PC-9 (cell line): ENCODE data around the gene CABLES2. TPM values are rescaled to one million over a fixed set of nuclear protein-coding genes. Genes with fewer than 3 reads are reported as not detected.

Experiments
- BruUV-seq: library from RNA; stranded (reverse); fragments of 400-500 nt; replicated peaks from 2 replicates; lab custom pipeline; 2021; lab: Mats Ljungman, UMichigan
- CTCF ChIA-PET: fragments of 300-600 bp; sonication (Branson Sonifier 250); formaldehyde crosslinking; loops from one replicate; lab custom pipeline; 2022; ENCODE audit warnings: antibody characterized with exemption; lab: Charles Lee
- POLR2A ChIA-PET: fragments of 300-600 bp; sonication (Branson Sonifier 250); formaldehyde crosslinking; loops from one replicate; lab custom pipeline; 2022; ENCODE audit warnings: antibody characterized with exemption; ENCODE audit not compliant: unreplicated experiment; lab: Charles Lee
- DNase-seq, 2 experiments: peaks; one replicate each; pipeline versions ENCODE4 v3.0.0 to v3.0.0-alpha.2; 2015 to 2022; ENCODE audit warnings: mixed read lengths in 1 of 2
- H2AFZ ChIP-seq: fragments of 200-600 bp; sonication (generic); 2 replicates; pipeline ENCODE4 v1.8.1; 2017; ENCODE audit warnings: antibody characterized with exemption
- H3F3A ChIP-seq: fragments of 200-600 bp; sonication (generic); 2 replicates; pipeline ENCODE4 v1.8.1; 2017; ENCODE audit warnings: antibody characterized with exemption, mild to moderate bottlenecking, low read depth; ENCODE audit not compliant: insufficient read depth
- H3K27ac ChIP-seq: fragments of 200-600 bp; sonication (generic); 2 replicates; pipeline ENCODE4 v1.6.1; 2016; ENCODE audit warnings: mixed run types
- H3K27me3 ChIP-seq: fragments of 200-600 bp; sonication (generic); 2 replicates; pipeline ENCODE4 v1.6.1; 2016; ENCODE audit warnings: low read depth, mixed run types; ENCODE audit not compliant: insufficient read depth
- H3K36me3 ChIP-seq: fragments of 200-600 bp; sonication (generic); 2 replicates; pipeline ENCODE4 v1.6.1; 2016; ENCODE audit warnings: low read depth, mixed run types
- H3K4me1 ChIP-seq: fragments of 200-600 bp; sonication (generic); replicated peaks from 2 replicates; pipeline ENCODE4 v1.6.1; 2016; ENCODE audit warnings: mixed run types; ENCODE audit not compliant: insufficient read depth
- H3K4me2 ChIP-seq: fragments of 200-600 bp; sonication (generic); 2 replicates; pipeline ENCODE4 v1.6.1; 2017; ENCODE audit warnings: mixed run types
- H3K4me3 ChIP-seq: fragments of 200-600 bp; sonication (generic); 2 replicates; pipeline ENCODE4 v1.6.1; 2016; ENCODE audit warnings: mixed run types
- H3K79me2 ChIP-seq: fragments of 200-600 bp; sonication (generic); 2 replicates; pipeline ENCODE4 v1.6.1; 2017; ENCODE audit warnings: low read depth, mixed run types
- H3K9me2 ChIP-seq: fragments of 200-600 bp; sonication (generic); 2 replicates; pipeline ENCODE4 v1.8.1; 2017; ENCODE audit warnings: mild to moderate bottlenecking; ENCODE audit not compliant: insufficient read depth
- H3K9me3 ChIP-seq: fragments of 200-600 bp; sonication (generic); 2 replicates; pipeline ENCODE4 v1.8.1; 2016; ENCODE audit warnings: low read depth; ENCODE audit not compliant: insufficient read depth
- H4K20me1 ChIP-seq: fragments of 200-600 bp; sonication (generic); 2 replicates; pipeline ENCODE4 v1.8.1; 2017; ENCODE audit not compliant: insufficient read depth
- CTCF ChIP-seq: fragments of 200-600 bp; sonication (generic); conservative IDR thresholded peaks from 2 replicates; pipeline ENCODE4 v1.6.1; 2017; ENCODE audit warnings: mixed run types, antibody characterized with exemption, mild to moderate bottlenecking, moderate library complexity
- EZH2 ChIP-seq: fragments of 200-600 bp; sonication (generic); IDR thresholded peaks from 2 replicates; pipeline ENCODE4 v1.8.0; 2017; ENCODE audit warnings: antibody characterized with exemption, low read depth
- intact Hi-C: fragments of 100-400 bp; cut with micrococcal nuclease; formaldehyde crosslinking; loops from one replicate; pipeline ENCODE4 v1.10.0; 2022; ENCODE audit not compliant: unreplicated experiment
- total RNA-seq: library from RNA; stranded (reverse); gene quantifications from 2 replicates; pipeline ENCODE4 v1.2.3, GENCODE V29; 2021

Gene CABLES2
- total RNA-seq, 1 experiment from 2014 or later = 14.1 TPM

GRCh38 chr20:62412194-62413024 lies 5.3 kb upstream of the CABLES2 start:
- Histone ChIP-seq H3K27ac (no peak overlapping the region), H3F3A (peaks cover 11% of the 10 kb centered on the region; the same call in 1 of the 2 replicates), H3K9me2 (no peaks in the 10 kb centered on the region), H3K4me2 (no peak overlapping the region), H3K4me1 (peaks cover 5% of the 10 kb centered on the region), H3K79me2 (no peaks in the 10 kb centered on the region), H3K36me3 (no peaks in the 10 kb centered on the region), H3K4me3 (no peak overlapping the region), H2AFZ (no peak overlapping the region), H3K27me3 (no peaks in the 10 kb centered on the region), H4K20me1 (0 out of 2 replicates have a peak, but pooled peaks cover 7% of the 10 kb centered on the region), H3K9me3 (no peaks in the 10 kb centered on the region)
- intact Hi-C loops = loop anchor here (5.0 kb wide), 1 partner anchor 85 kb away; no protein-coding TSS in a partner anchor
- BruUV-seq = no TSS peak
- no peak for DNase-seq
- ChIA-PET POLR2A (no interaction called here), CTCF (no interaction called here)
- TF ChIP-seq CTCF (no peak), EZH2 (no peak)

- peaks cover 11% of the 10 kb centered on the region; the same call in 1 of the 2 replicates for H3F3A ChIP-seq
- H3K36me3 ChIP-seq = no peaks in the 10 kb centered on the region
- H3K4me2 ChIP-seq = no peak overlapping the region
- CTCF ChIA-PET = no interaction called here
- no peak for TF ChIP-seq EZH2
- TF ChIP-seq CTCF = no peak
- H2AFZ ChIP-seq = no peak overlapping the region
- no peaks in the 10 kb centered on the region for H3K27me3 ChIP-seq
- intact Hi-C loops = loop anchor here (5.0 kb wide), 1 partner anchor 86 kb away; no protein-coding TSS in a partner anchor
- no TSS peak for BruUV-seq
- H4K20me1 ChIP-seq = 0 out of 2 replicates have a peak, but pooled peaks cover 7% of the 10 kb centered on the region
- H3K9me2 ChIP-seq = no peaks in the 10 kb centered on the region
- POLR2A ChIA-PET = no interaction called here
- peaks cover 6% of the 10 kb centered on the region for H3K4me1 ChIP-seq
- H3K4me3 ChIP-seq = no peak overlapping the region
- no peak for DNase-seq
- H3K79me2 ChIP-seq = no peaks in the 10 kb centered on the region
- H3K27ac ChIP-seq = no peak overlapping the region
- no peaks in the 10 kb centered on the region for H3K9me3 ChIP-seq
Observed at GRCh38 chr20:62411479-62412193, 4.6 kb upstream of the CABLES2 start.

- DNase-seq = no peak
- H3K27me3 ChIP-seq = no peaks in the 10 kb centered on the region
- H3K4me2 ChIP-seq = no peak overlapping the region
Observed at GRCh38 chr20:62410746-62411478, 3.8 kb upstream of the CABLES2 start.

More at GRCh38 chr20:62410746-62411478, 3.8 kb upstream of the CABLES2 start:
- no peaks in the 10 kb centered on the region for H3K9me2 ChIP-seq
- H4K20me1 ChIP-seq = 0 out of 2 replicates have a peak, but pooled peaks cover 7% of the 10 kb centered on the region
- ChIA-PET POLR2A (interaction anchor here (0.6 kb wide), 1 partner anchor 45 kb away, joined by 3 read pairs; no protein-coding TSS in a partner anchor), CTCF (interaction anchor here (0.5 to 1.2 kb wide), 2 partner anchors 16 to 34 kb away, joined by 4 to 6 read pairs; no protein-coding TSS in a partner anchor)
- H3K36me3 ChIP-seq = no peaks in the 10 kb centered on the region
- H3F3A ChIP-seq = peaks cover 11% of the 10 kb centered on the region; the same call in 1 of the 2 replicates
- H3K4me3 ChIP-seq = no peak overlapping the region
- no peak for TF ChIP-seq CTCF
- no peak for TF ChIP-seq EZH2
- peaks cover 13% of the 10 kb centered on the region for H3K4me1 ChIP-seq
- H3K9me3 ChIP-seq = no peaks in the 10 kb centered on the region
- intact Hi-C loops = loop anchor here (5.0 kb wide), 1 partner anchor 86 kb away; no protein-coding TSS in a partner anchor
- no peak overlapping the region for H3K27ac ChIP-seq
- BruUV-seq = no TSS peak
- no peak overlapping the region for H2AFZ ChIP-seq
- no peaks in the 10 kb centered on the region for H3K79me2 ChIP-seq
